Small intestine (tissue), 7 donors: ENCODE results near the gene LYPD6B. TPM values are rescaled to one million over a fixed set of nuclear protein-coding genes. Genes with fewer than 3 reads are reported as not detected.

ENCODE experiments used
- DNase-seq, 2 donors: peaks; one replicate each; pipeline versions ENCODE4 v3.0.0 to v3.0.0-alpha.2; 2013
- FAIRE-seq: peaks from 2 replicates; lab custom pipeline; 2012; peaks lifted over from hg19 to GRCh38; lab: Jason Lieb, UNC
- H3K27ac ChIP-seq, 3 donors: one replicate each; pipeline ENCODE4 v1.5.1; 2013; ENCODE audit warnings: low read length in 2 of 3, mild to moderate bottlenecking in 2 of 3, control low read depth in 1 of 3, inconsistent platforms in 1 of 3, low read depth in 1 of 3, moderate library complexity in 1 of 3
- H3K27me3 ChIP-seq, 3 donors: one replicate each; pipeline ENCODE4 v1.6.1; 2013; ENCODE audit warnings: low read length in 3 of 3, inconsistent platforms in 1 of 3; ENCODE audit not compliant: control insufficient read depth in 3 of 3, insufficient read depth in 3 of 3
- H3K36me3 ChIP-seq, 3 donors: one replicate each; pipeline ENCODE4 v1.6.1; 2013; ENCODE audit warnings: low read length in 3 of 3, inconsistent platforms in 1 of 3, low read depth in 1 of 3, mild to moderate bottlenecking in 1 of 3, moderate library complexity in 1 of 3; ENCODE audit not compliant: control insufficient read depth in 3 of 3, insufficient read depth in 2 of 3
- H3K4me1 ChIP-seq, 3 donors: one replicate each; pipeline ENCODE4 v1.6.1; 2013; ENCODE audit warnings: low read length in 2 of 3, inconsistent platforms in 1 of 3, low read depth in 1 of 3, mild to moderate bottlenecking in 1 of 3, moderate library complexity in 1 of 3; ENCODE audit not compliant: control insufficient read depth in 3 of 3, insufficient read depth in 2 of 3
- H3K4me3 ChIP-seq, 3 donors: one replicate each; pipeline ENCODE4 v1.5.1; 2013; ENCODE audit warnings: low read length in 3 of 3, control low read depth in 1 of 3, inconsistent platforms in 1 of 3, low read depth in 1 of 3, mild to moderate bottlenecking in 1 of 3, moderate library complexity in 1 of 3
- H3K9me3 ChIP-seq, 2 donors: one replicate each; pipeline ENCODE4 v1.6.1; 2013; ENCODE audit warnings: low read depth in 1 of 2, low read length in 1 of 2; ENCODE audit not compliant: control insufficient read depth in 2 of 2, insufficient read depth in 1 of 2
- WGBS, 3 donors: extraction: QIAGEN DNeasy Blood & Tissue Kit; methylation state at CpG; one replicate each; pipeline ENCODE4 v1.1.7; 2013; 5-methylcytosine and 5-hydroxymethylcytosine counted together
- polyA plus RNA-seq, 4 donors: library from polyadenylated mRNA; stranded (reverse) in 3 of 4; unstranded in 1 of 4; fragments of 200-250 nt in 3 of 4; fragments of 120-200 nt in 1 of 4; gene quantifications; one replicate each; pipeline versions ENCODE4 v1.2.1 to v1.2.3, GENCODE V29; 2013
- donor health status: healthy with polysubstance abuse.
- donor health status: control.
- donor health status: control.
- donor health status: Bipolar disorder and iron deficiency.
- donor health status: healthy.

Gene LYPD6B
- polyA plus RNA-seq, 4 donors, result 1.3 to 28.0 (median 7.8) TPM

GRCh38 chr2:149115781-149116180, 77.3 kb downstream of the LYPD6B start:
- FAIRE-seq (no peak), DNase-seq (no peak)
- no peaks in the 10 kb centered on the region for H3K27me3 ChIP-seq
- WGBS, 3 donors, result 85 to 88% (median 88%) methylated on average over 5 of the region's 5 CpGs
- H3K9me3 ChIP-seq, result no peaks in the 10 kb centered on the region
- H3K4me3 ChIP-seq, result no peak overlapping the region
- H3K36me3 ChIP-seq, result no peaks in the 10 kb centered on the region
- no peaks in the 10 kb centered on the region for H3K4me1 ChIP-seq
- H3K27ac ChIP-seq, result no peak overlapping the region

- Histone ChIP-seq H3K27ac (no peak overlapping the region), H3K4me3 (no peak overlapping the region), H3K9me3 (no peaks in the 10 kb centered on the region), H3K36me3 (no peaks in the 10 kb centered on the region), H3K4me1 (peaks cover 0 to 2% (median 0%) of the 10 kb centered on the region in 3 donors), H3K27me3 (peaks cover 0 to 3% (median 0%) of the 10 kb centered on the region in 3 donors)
- 19 to 51% (median 22%) methylated on average over 6 of the region's 6 CpGs for WGBS, 3 donors
- FAIRE-seq (no peak), DNase-seq (peak in 1 of 2 donors; percentile 33)
Observed at GRCh38 chr2:149119368-149119767, 80.9 kb downstream of the LYPD6B start.

GRCh38 chr2:149122516-149122915, 84.0 kb downstream of the LYPD6B start:
- peaks cover 0 to 4% (median 2%) of the 10 kb centered on the region in 3 donors for H3K4me1 ChIP-seq
- no peaks in the 10 kb centered on the region for H3K9me3 ChIP-seq
- no peaks in the 10 kb centered on the region for H3K36me3 ChIP-seq
- WGBS, 3 donors, result 77 to 95% (median 81%) methylated on average over 2 of the region's 2 CpGs
- H3K27ac ChIP-seq, result no peak overlapping the region
- peaks cover 0 to 3% (median 0%) of the 10 kb centered on the region in 3 donors for H3K27me3 ChIP-seq
- DNase-seq, result no peak
- FAIRE-seq, result no peak
- H3K4me3 ChIP-seq, result no peak overlapping the region

GRCh38 chr2:149125031-149125725, 86.7 kb downstream of the LYPD6B start:
- Histone ChIP-seq H3K4me1 (peaks cover 2 to 4% (median 2%) of the 10 kb centered on the region in 3 donors), H3K9me3 (no peaks in the 10 kb centered on the region), H3K27me3 (peaks cover 0 to 3% (median 0%) of the 10 kb centered on the region in 3 donors), H3K4me3 (no peak overlapping the region), H3K36me3 (no peaks in the 10 kb centered on the region), H3K27ac (peak overlapping the region in 1 of 3 donors; percentile 27)
- DNase-seq, result peak; percentile 49 to 77
- FAIRE-seq, result no peak
- 23 to 52% (median 41%) methylated on average over 6 of the region's 6 CpGs for WGBS, 3 donors

- Histone ChIP-seq H3K27me3 (no peaks in the 10 kb centered on the region), H3K4me1 (peaks cover 0 to 4% (median 4%) of the 10 kb centered on the region in 3 donors), H3K27ac (no peak overlapping the region), H3K9me3 (no peaks in the 10 kb centered on the region), H3K4me3 (no peak overlapping the region), H3K36me3 (no peaks in the 10 kb centered on the region)
- FAIRE-seq (no peak), DNase-seq (peak in 1 of 2 donors; percentile 20)
- WGBS, 3 donors, result 0 to 31% (median 8%) methylated on average over 2 of the region's 2 CpGs
Observed at GRCh38 chr2:149129433-149129832, 90.9 kb downstream of the LYPD6B start.

GRCh38 chr2:149132339-149132738, 93.8 kb downstream of the LYPD6B start:
- no peaks in the 10 kb centered on the region for H3K36me3 ChIP-seq
- no peaks in the 10 kb centered on the region for H3K9me3 ChIP-seq
- 36 to 58% (median 53%) methylated on average over 3 of the region's 3 CpGs for WGBS, 3 donors
- H3K27me3 ChIP-seq, result no peaks in the 10 kb centered on the region
- no peak overlapping the region for H3K27ac ChIP-seq
- no peak overlapping the region for H3K4me3 ChIP-seq
- peaks cover 0 to 4% (median 0%) of the 10 kb centered on the region in 3 donors for H3K4me1 ChIP-seq
- no peak for FAIRE-seq
- DNase-seq, result peak in 1 of 2 donors; percentile 32

- H3K27ac ChIP-seq, result no peak overlapping the region
- no peaks in the 10 kb centered on the region for H3K36me3 ChIP-seq
- peaks cover 0 to 4% (median 0%) of the 10 kb centered on the region in 3 donors for H3K4me1 ChIP-seq
- 72 to 82% (median 74%) methylated on average over 1 of the region's 1 CpG for WGBS, 3 donors
- H3K27me3 ChIP-seq, result no peaks in the 10 kb centered on the region
- DNase-seq (no peak), FAIRE-seq (no peak)
- H3K9me3 ChIP-seq, result no peaks in the 10 kb centered on the region
- no peak overlapping the region for H3K4me3 ChIP-seq
Observed at GRCh38 chr2:149132901-149133300, 94.4 kb downstream of the LYPD6B start.

- no peak for FAIRE-seq
- Histone ChIP-seq H3K27ac (no peak overlapping the region), H3K4me1 (peaks cover 0 to 4% (median 0%) of the 10 kb centered on the region in 3 donors), H3K4me3 (no peak overlapping the region), H3K9me3 (no peaks in the 10 kb centered on the region), H3K27me3 (no peaks in the 10 kb centered on the region), H3K36me3 (no peaks in the 10 kb centered on the region)
- DNase-seq, result no peak
- WGBS, 3 donors, result 81% methylated on average over 5 of the region's 5 CpGs
Observed at GRCh38 chr2:149134335-149134923, 95.9 kb downstream of the LYPD6B start.
